ENCODE data around the gene ANKMY1.

ANKMY1 gene

GRCh38 chr2:240431661-240432424 lies 125.9 kb downstream of the ANKMY1 start:
- DNase-seq: no peak

GRCh38 chr2:240431271-240431660 lies 126.5 kb downstream of the ANKMY1 start:
- DNase-seq: no peak

- no peak for DNase-seq
Observed at GRCh38 chr2:240430595-240430994, 127.2 kb downstream of the ANKMY1 start.

GRCh38 chr2:240429872-240430491 lies 127.8 kb downstream of the ANKMY1 start:
- no peak for DNase-seq
